Measurements from ENCODE around the gene ZNF773.
"Not testable (repeated sequence)": the region's sequence is repeated elsewhere in the genome, so short reads cannot be mapped to it uniquely, and the experiment has no call there.

ZNF773 gene

GRCh38 chr19:57511484-57511883 is 11.7 kb downstream of the ZNF773 start:
- H3K9ac ChIP-seq (ENCODE audit: low read depth, low read length): no peak overlapping the region
- peaks cover 19% of the 10 kb centered on the region for H3K36me3 ChIP-seq (ENCODE audit: insufficient read depth, low read depth, low read length)
- no peaks in the 10 kb centered on the region for H3K4me1 ChIP-seq (ENCODE audit: insufficient read depth, low read length)
- H3K9me3 ChIP-seq (ENCODE audit: insufficient read depth, low read depth, low read length): peaks cover 86% of the 10 kb centered on the region
- H3K27ac ChIP-seq (ENCODE audit: low read length): no peak overlapping the region
- H3K27me3 ChIP-seq (ENCODE audit: insufficient read depth, low read length): no peaks in the 10 kb centered on the region
- no peak overlapping the region for H3K4me3 ChIP-seq (ENCODE audit: low read length)

GRCh38 chr19:57512845-57513244 is 13.1 kb downstream of the ZNF773 start:
- H3K27me3 ChIP-seq (ENCODE audit: insufficient read depth, low read length): no peaks in the 10 kb centered on the region
- H3K9ac ChIP-seq (ENCODE audit: low read depth, low read length): no peak overlapping the region
- no peaks in the 10 kb centered on the region for H3K4me1 ChIP-seq (ENCODE audit: insufficient read depth, low read length)
- H3K9me3 ChIP-seq (ENCODE audit: insufficient read depth, low read depth, low read length): peaks cover 74% of the 10 kb centered on the region
- no peak overlapping the region for H3K27ac ChIP-seq (ENCODE audit: low read length)
- H3K36me3 ChIP-seq (ENCODE audit: insufficient read depth, low read depth, low read length): peaks cover 7% of the 10 kb centered on the region
- no peak overlapping the region for H3K4me3 ChIP-seq (ENCODE audit: low read length)

- no peaks in the 10 kb centered on the region for H3K27me3 ChIP-seq (ENCODE audit: insufficient read depth, low read length)
- no peaks in the 10 kb centered on the region for H3K4me1 ChIP-seq (ENCODE audit: insufficient read depth, low read length)
- peaks cover 64% of the 10 kb centered on the region for H3K9me3 ChIP-seq (ENCODE audit: insufficient read depth, low read depth, low read length)
- H3K36me3 ChIP-seq (ENCODE audit: insufficient read depth, low read depth, low read length): no peaks in the 10 kb centered on the region; the same call in 1 of the 2 replicates
- no peak overlapping the region for H3K9ac ChIP-seq (ENCODE audit: low read depth, low read length)
- H3K4me3 ChIP-seq (ENCODE audit: low read length): no peak overlapping the region
- no peak overlapping the region for H3K27ac ChIP-seq (ENCODE audit: low read length)
Observed at GRCh38 chr19:57515255-57515654, 15.5 kb downstream of the ZNF773 start.

- peaks cover 52% of the 10 kb centered on the region for H3K9me3 ChIP-seq (ENCODE audit: insufficient read depth, low read depth, low read length)
- not testable (repeated sequence) for H3K27ac ChIP-seq (ENCODE audit: low read length); H3K4me3 ChIP-seq (ENCODE audit: low read length); H3K9ac ChIP-seq (ENCODE audit: low read depth, low read length); H3K36me3 ChIP-seq (ENCODE audit: insufficient read depth, low read depth, low read length); H3K4me1 ChIP-seq (ENCODE audit: insufficient read depth, low read length); H3K27me3 ChIP-seq (ENCODE audit: insufficient read depth, low read length)
Observed at GRCh38 chr19:57518021-57518420, 18.3 kb downstream of the ZNF773 start.

- peak within 1 kb of the TSS; percentile 30 for H3K27ac ChIP-seq (ENCODE audit: low read length)
- H3K4me1 ChIP-seq (ENCODE audit: insufficient read depth, low read length): 0 out of 2 replicates have a peak, but pooled peaks cover 4% of the 10 kb centered on the region
- no peaks in the 10 kb centered on the region for H3K27me3 ChIP-seq (ENCODE audit: insufficient read depth, low read length)
- peaks cover 20% of the 10 kb centered on the region for H3K36me3 ChIP-seq (ENCODE audit: insufficient read depth, low read depth, low read length)
- H3K4me3 ChIP-seq (ENCODE audit: low read length): peak within 1 kb of the TSS; percentile 95
- peaks cover 44% of the 10 kb centered on the region for H3K9me3 ChIP-seq (ENCODE audit: insufficient read depth, low read depth, low read length)
- H3K9ac ChIP-seq (ENCODE audit: low read depth, low read length): peak within 1 kb of the TSS; percentile 93
Observed at GRCh38 chr19:57527136-57527881, 27.6 kb downstream of the ZNF773 start, which contains the start of gene ZNF549. Gene ZNF549, plus strand, starts transcription at chr19:57527356. Its CDS starts 218 bp downstream, at chr19:57527574.

- Histone ChIP-seq H3K9me3 (ENCODE audit: insufficient read depth, low read depth, low read length) (peaks cover 96% of the 10 kb centered on the region), H3K4me1 (ENCODE audit: insufficient read depth, low read length) (no peaks in the 10 kb centered on the region), H3K27me3 (ENCODE audit: insufficient read depth, low read length) (no peaks in the 10 kb centered on the region), H3K4me3 (ENCODE audit: low read length) (no peak overlapping the region; the same call in 1 of the 2 replicates), H3K9ac (ENCODE audit: low read depth, low read length) (no peak overlapping the region), H3K27ac (ENCODE audit: low read length) (no peak overlapping the region), H3K36me3 (ENCODE audit: insufficient read depth, low read depth, low read length) (peaks cover 78% of the 10 kb centered on the region)
Observed at GRCh38 chr19:57537953-57538547, 38.3 kb downstream of the ZNF773 start.

GRCh38 chr19:57546513-57546912 is 46.8 kb downstream of the ZNF773 start:
- H3K9me3 ChIP-seq (ENCODE audit: insufficient read depth, low read depth, low read length): peaks cover 74% of the 10 kb centered on the region
- no peaks in the 10 kb centered on the region for H3K27me3 ChIP-seq (ENCODE audit: insufficient read depth, low read length)
- H3K27ac ChIP-seq (ENCODE audit: low read length): no peak overlapping the region
- no peak overlapping the region for H3K9ac ChIP-seq (ENCODE audit: low read depth, low read length)
- no peak overlapping the region for H3K4me3 ChIP-seq (ENCODE audit: low read length)
- no peaks in the 10 kb centered on the region for H3K4me1 ChIP-seq (ENCODE audit: insufficient read depth, low read length)
- H3K36me3 ChIP-seq (ENCODE audit: insufficient read depth, low read depth, low read length): peaks cover 94% of the 10 kb centered on the region

DNA sequence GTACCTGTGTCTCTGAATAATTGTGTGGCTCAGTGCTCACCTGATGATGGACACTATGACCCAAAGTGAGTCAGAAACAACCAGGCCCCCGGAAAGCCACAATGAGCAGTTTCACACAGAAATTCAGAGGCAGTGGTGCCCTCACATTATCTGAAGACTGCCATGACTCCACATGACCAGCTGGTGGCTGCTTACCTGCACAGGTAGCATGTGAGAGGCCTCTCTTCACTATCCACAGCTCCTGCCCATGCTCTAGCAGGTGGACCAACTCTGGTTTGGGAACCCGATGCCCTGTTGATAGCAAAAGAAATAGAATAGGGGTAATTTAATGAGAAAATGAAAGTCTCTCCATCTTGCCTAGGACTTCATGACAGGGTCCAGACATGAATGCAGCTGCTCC is 52.7 kb downstream of the ZNF773 start:
- H3K9me3 ChIP-seq (ENCODE audit: insufficient read depth, low read depth, low read length): peaks cover 19% of the 10 kb centered on the region
- no peaks in the 10 kb centered on the region for H3K27me3 ChIP-seq (ENCODE audit: insufficient read depth, low read length)
- H3K36me3 ChIP-seq (ENCODE audit: insufficient read depth, low read depth, low read length): peaks cover 90% of the 10 kb centered on the region
- H3K4me1 ChIP-seq (ENCODE audit: insufficient read depth, low read length): no peaks in the 10 kb centered on the region
- no peak overlapping the region for H3K27ac ChIP-seq (ENCODE audit: low read length)
- no peak overlapping the region for H3K4me3 ChIP-seq (ENCODE audit: low read length)
- no peak overlapping the region for H3K9ac ChIP-seq (ENCODE audit: low read depth, low read length)

GRCh38 chr19:57557659-57558058 is 57.9 kb downstream of the ZNF773 start:
- Histone ChIP-seq H3K36me3 (ENCODE audit: insufficient read depth, low read depth, low read length) (peaks cover 39% of the 10 kb centered on the region), H3K9me3 (ENCODE audit: insufficient read depth, low read depth, low read length) (peaks cover 27% of the 10 kb centered on the region), H3K27me3 (ENCODE audit: insufficient read depth, low read length) (no peaks in the 10 kb centered on the region), H3K4me1 (ENCODE audit: insufficient read depth, low read length) (no peaks in the 10 kb centered on the region), H3K27ac (ENCODE audit: low read length) (no peak overlapping the region), H3K4me3 (ENCODE audit: low read length) (no peak overlapping the region), H3K9ac (ENCODE audit: low read depth, low read length) (no peak overlapping the region)
